Astrocyte (in vitro differentiated cells and primary cell): Measurements from ENCODE around the gene SLC12A5. TPM values are rescaled to one million over a fixed set of nuclear protein-coding genes. Genes with fewer than 3 reads are reported as not detected.

Source experiments
- DNase-seq: peaks from one replicate; pipeline ENCODE4 v3.0.0-alpha.2; 2010; ENCODE audit warnings: low read depth
- FAIRE-seq: peaks from 2 replicates; lab custom pipeline; 2011; peaks lifted over from hg19 to GRCh38; lab: Jason Lieb, UNC
- H2AFZ ChIP-seq: 2 replicates; pipeline ENCODE4 v1.6.0; 2012; ENCODE audit warnings: low read depth, low read length, inconsistent platforms
- H3K27ac ChIP-seq: 2 replicates; pipeline ENCODE4 v1.5.1; 2011; ENCODE audit warnings: low read depth, low read length, inconsistent platforms
- H3K27me3 ChIP-seq: 2 replicates; pipeline ENCODE4 v1.6.0; 2011; ENCODE audit warnings: low read length, inconsistent platforms; ENCODE audit not compliant: insufficient read depth
- H3K36me3 ChIP-seq: 2 replicates; pipeline ENCODE4 v1.5.1; 2011; ENCODE audit warnings: low read length, inconsistent platforms; ENCODE audit not compliant: insufficient read depth
- H3K4me1 ChIP-seq: 2 replicates; pipeline ENCODE4 v1.5.1; 2011; ENCODE audit warnings: low read length, inconsistent platforms; ENCODE audit not compliant: insufficient read depth
- H3K4me2 ChIP-seq: 2 replicates; pipeline ENCODE4 v1.6.0; 2012; ENCODE audit warnings: low read length, inconsistent platforms
- H3K4me3 ChIP-seq: 2 replicates; pipeline ENCODE4 v1.5.1; 2011; ENCODE audit warnings: low read depth, mild to moderate bottlenecking, low read length, inconsistent platforms; ENCODE audit not compliant: insufficient read depth
- H3K79me2 ChIP-seq: 2 replicates; pipeline ENCODE4 v1.6.0; 2012; ENCODE audit warnings: mild to moderate bottlenecking, low read length, inconsistent platforms; ENCODE audit not compliant: insufficient read depth
- H3K9ac ChIP-seq: 2 replicates; pipeline ENCODE4 v1.6.0; 2012; ENCODE audit warnings: mild to moderate bottlenecking, low read length, inconsistent platforms
- H3K9me3 ChIP-seq: 2 replicates; pipeline ENCODE4 v1.5.1; 2012; ENCODE audit warnings: low read depth, mild to moderate bottlenecking, low read length, inconsistent platforms; ENCODE audit not compliant: insufficient read depth
- H4K20me1 ChIP-seq: 2 replicates; pipeline ENCODE4 v1.6.0; 2012; ENCODE audit warnings: low read length, inconsistent platforms; ENCODE audit not compliant: insufficient read depth
- H3K27ac Mint-ChIP-seq: one replicate; pipeline ENCODE4 v1.8.0; 2021; ENCODE audit warnings: mild to moderate bottlenecking, mixed read lengths; ENCODE audit not compliant: unreplicated experiment
- H3K27me3 Mint-ChIP-seq: one replicate; pipeline ENCODE4 v1.8.0; 2021; ENCODE audit warnings: low read depth, mixed read lengths; ENCODE audit not compliant: unreplicated experiment
- H3K36me3 Mint-ChIP-seq: one replicate; pipeline ENCODE4 v1.8.0; 2021; ENCODE audit warnings: low read depth, mixed read lengths; ENCODE audit not compliant: unreplicated experiment
- H3K4me1 Mint-ChIP-seq: one replicate; pipeline ENCODE4 v1.8.0; 2021; ENCODE audit warnings: low read depth, mixed read lengths; ENCODE audit not compliant: unreplicated experiment
- H3K4me3 Mint-ChIP-seq: one replicate; pipeline ENCODE4 v1.8.0; 2021; ENCODE audit warnings: mild to moderate bottlenecking, moderate library complexity, mixed read lengths; ENCODE audit not compliant: unreplicated experiment
- H3K9me3 Mint-ChIP-seq: one replicate; pipeline ENCODE4 v1.8.0; 2021; ENCODE audit warnings: mild to moderate bottlenecking, mixed read lengths; ENCODE audit not compliant: unreplicated experiment
- EZH2 ChIP-seq: IDR thresholded peaks from 2 replicates; pipeline ENCODE4 v1.6.1; 2012; ENCODE audit warnings: mild to moderate bottlenecking, low read length, inconsistent platforms; ENCODE audit not compliant: insufficient read depth
- total RNA-seq: library from RNA; stranded (reverse); gene quantifications from 2 replicates; pipeline ENCODE4 v1.2.1, GENCODE V29; 2021
- TF ChIP-seq, protein P1 (sequence below): IDR thresholded peaks from 2 replicates; pipeline ENCODE4 v1.5.1; 2011; ENCODE audit warnings: low read depth, mild to moderate bottlenecking, inconsistent platforms, low read length, moderate library complexity; ENCODE audit not compliant: insufficient read depth

The SLC12A5 gene
- total RNA-seq, 1 donor from 2014 or later: 14.6 TPM

DNA sequence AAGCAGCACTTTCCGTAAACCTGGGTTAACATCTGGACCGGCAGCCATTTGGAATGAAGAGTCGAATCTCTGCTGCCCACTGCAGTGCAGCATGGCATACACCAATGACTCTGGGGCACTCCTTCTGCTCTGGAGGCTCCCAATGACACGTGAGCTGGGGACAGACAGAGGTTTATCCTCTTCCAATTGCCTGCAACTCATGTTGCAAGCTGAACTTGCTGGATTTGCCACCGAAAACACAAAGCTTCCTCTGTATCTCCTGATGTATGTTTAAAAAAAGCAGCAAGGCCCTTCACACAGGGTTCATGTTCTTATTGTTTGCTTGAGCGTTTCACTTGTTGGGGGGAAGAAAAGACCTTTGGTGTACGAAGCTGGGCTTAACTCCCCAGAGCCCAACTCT is 49.9 kb downstream of the SLC12A5 start:
- Histone ChIP-seq H3K4me1 (no peaks in the 10 kb centered on the region), H3K27me3 (no peaks in the 10 kb centered on the region), H3K36me3 (peaks cover 22% of the 10 kb centered on the region), H3K4me3 (no peak overlapping the region), H3K27ac (no peak overlapping the region), H4K20me1 (peaks cover 98% of the 10 kb centered on the region), H3K9me3 (no peaks in the 10 kb centered on the region), H3K9ac (no peak overlapping the region), H3K4me2 (no peak overlapping the region), H2AFZ (no peak overlapping the region), H3K79me2 (peaks cover 93% of the 10 kb centered on the region)
- TF ChIP-seq, protein P1, sequence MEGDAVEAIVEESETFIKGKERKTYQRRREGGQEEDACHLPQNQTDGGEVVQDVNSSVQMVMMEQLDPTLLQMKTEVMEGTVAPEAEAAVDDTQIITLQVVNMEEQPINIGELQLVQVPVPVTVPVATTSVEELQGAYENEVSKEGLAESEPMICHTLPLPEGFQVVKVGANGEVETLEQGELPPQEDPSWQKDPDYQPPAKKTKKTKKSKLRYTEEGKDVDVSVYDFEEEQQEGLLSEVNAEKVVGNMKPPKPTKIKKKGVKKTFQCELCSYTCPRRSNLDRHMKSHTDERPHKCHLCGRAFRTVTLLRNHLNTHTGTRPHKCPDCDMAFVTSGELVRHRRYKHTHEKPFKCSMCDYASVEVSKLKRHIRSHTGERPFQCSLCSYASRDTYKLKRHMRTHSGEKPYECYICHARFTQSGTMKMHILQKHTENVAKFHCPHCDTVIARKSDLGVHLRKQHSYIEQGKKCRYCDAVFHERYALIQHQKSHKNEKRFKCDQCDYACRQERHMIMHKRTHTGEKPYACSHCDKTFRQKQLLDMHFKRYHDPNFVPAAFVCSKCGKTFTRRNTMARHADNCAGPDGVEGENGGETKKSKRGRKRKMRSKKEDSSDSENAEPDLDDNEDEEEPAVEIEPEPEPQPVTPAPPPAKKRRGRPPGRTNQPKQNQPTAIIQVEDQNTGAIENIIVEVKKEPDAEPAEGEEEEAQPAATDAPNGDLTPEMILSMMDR: no peak
- TF ChIP-seq EZH2: no peak
- DNase-seq (no peak), FAIRE-seq (no peak)
- Mint-ChIP-seq H3K27ac (no peak overlapping the region), H3K4me1 (peaks cover 9% of the 10 kb centered on the region), H3K4me3 (no peak overlapping the region), H3K36me3 (peaks cover 4% of the 10 kb centered on the region), H3K9me3 (no peaks in the 10 kb centered on the region), H3K27me3 (no peaks in the 10 kb centered on the region)

GRCh38 chr20:46081074-46081473 is 52.1 kb downstream of the SLC12A5 start:
- H3K79me2 ChIP-seq: peaks cover 99% of the 10 kb centered on the region
- Mint-ChIP-seq H3K36me3 (no peaks in the 10 kb centered on the region), H3K4me1 (peaks cover 18% of the 10 kb centered on the region), H3K4me3 (no peak overlapping the region), H3K9me3 (no peaks in the 10 kb centered on the region), H3K27me3 (no peaks in the 10 kb centered on the region), H3K27ac (no peak overlapping the region)
- FAIRE-seq (no peak), DNase-seq (no peak)
- H2AFZ ChIP-seq: no peak overlapping the region
- no peak overlapping the region for H3K9ac ChIP-seq
- no peaks in the 10 kb centered on the region for H3K27me3 ChIP-seq
- H3K27ac ChIP-seq: no peak overlapping the region
- TF ChIP-seq, protein P1: no peak
- TF ChIP-seq EZH2: no peak
- H3K9me3 ChIP-seq: no peaks in the 10 kb centered on the region
- H3K4me1 ChIP-seq: no peaks in the 10 kb centered on the region
- peaks cover 11% of the 10 kb centered on the region for H3K36me3 ChIP-seq
- no peak overlapping the region for H3K4me2 ChIP-seq
- peaks cover 98% of the 10 kb centered on the region for H4K20me1 ChIP-seq
- H3K4me3 ChIP-seq: no peak overlapping the region

DNA sequence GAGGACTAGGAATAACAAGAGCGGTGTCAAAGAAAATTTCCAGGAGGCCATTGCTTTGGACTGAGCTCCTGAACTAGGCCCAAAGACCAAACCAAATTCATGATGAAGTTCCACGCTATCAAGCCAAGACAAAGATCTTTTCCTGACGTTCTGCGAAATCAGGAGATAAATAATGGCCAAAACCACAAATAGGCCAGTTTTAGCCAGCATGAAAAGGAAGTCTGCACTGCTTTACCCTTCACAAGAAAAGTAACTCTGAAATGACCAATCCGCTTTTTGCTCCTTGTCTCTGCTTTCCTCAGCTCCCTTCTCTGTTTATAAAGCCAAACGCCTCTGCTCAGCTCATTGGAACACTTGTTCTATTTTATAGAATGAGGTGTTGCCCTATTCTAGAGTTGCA is 54.1 kb downstream of the SLC12A5 start:
- no peaks in the 10 kb centered on the region for H3K9me3 ChIP-seq
- no peak overlapping the region for H2AFZ ChIP-seq
- H3K4me1 ChIP-seq: peaks cover 2% of the 10 kb centered on the region
- no peak overlapping the region for H3K9ac ChIP-seq
- peaks cover 100% of the 10 kb centered on the region for H3K79me2 ChIP-seq
- no peak for TF ChIP-seq EZH2
- TF ChIP-seq, protein P1: no peak
- peaks cover 99% of the 10 kb centered on the region for H4K20me1 ChIP-seq
- Mint-ChIP-seq H3K4me1 (peaks cover 28% of the 10 kb centered on the region), H3K36me3 (no peaks in the 10 kb centered on the region), H3K27ac (no peak overlapping the region), H3K4me3 (no peak overlapping the region), H3K9me3 (no peaks in the 10 kb centered on the region), H3K27me3 (no peaks in the 10 kb centered on the region)
- no peak overlapping the region for H3K27ac ChIP-seq
- H3K27me3 ChIP-seq: no peaks in the 10 kb centered on the region
- no peak overlapping the region for H3K4me2 ChIP-seq
- peaks cover 7% of the 10 kb centered on the region for H3K36me3 ChIP-seq
- DNase-seq (peak; percentile 41), FAIRE-seq (no peak)
- H3K4me3 ChIP-seq: no peak overlapping the region
